ENCODE data around the gene GPD2.
A peak's percentile ranks its signal among the peaks of the same experiment; 100 is the strongest.

The GPD2 gene

DNA sequence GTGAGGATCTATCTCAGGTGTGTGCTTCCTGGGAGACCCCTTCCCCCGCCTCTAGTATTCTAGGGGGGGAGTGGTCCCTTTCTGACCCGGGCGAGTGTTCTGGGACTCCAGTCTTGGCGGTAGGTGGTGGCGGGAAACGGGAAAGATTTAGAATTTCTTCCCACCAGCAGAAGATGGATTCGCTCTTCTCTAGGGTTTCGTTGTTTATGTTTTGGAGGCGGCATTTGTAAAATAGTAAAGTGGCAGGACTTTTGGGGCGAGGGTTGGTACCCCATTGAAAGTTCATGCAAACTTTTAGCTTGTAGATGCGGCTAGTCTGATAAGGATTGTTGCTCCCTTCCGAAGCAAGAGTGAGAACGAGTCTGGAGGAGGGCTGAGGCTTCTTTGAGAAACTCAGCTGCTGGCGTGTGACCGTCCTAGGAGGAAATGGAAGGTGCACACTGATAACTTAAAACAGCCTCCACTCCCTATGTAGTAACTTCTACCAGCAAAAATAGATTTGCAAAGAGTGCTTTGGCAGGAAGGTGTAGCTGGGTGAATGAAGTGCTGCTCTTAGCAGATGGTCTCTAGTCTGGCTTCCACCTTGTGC, 412 bp downstream of the GPD2 start:
- peak; percentile 51 for DNase-seq (ENCODE audit: low read depth)

DNA sequence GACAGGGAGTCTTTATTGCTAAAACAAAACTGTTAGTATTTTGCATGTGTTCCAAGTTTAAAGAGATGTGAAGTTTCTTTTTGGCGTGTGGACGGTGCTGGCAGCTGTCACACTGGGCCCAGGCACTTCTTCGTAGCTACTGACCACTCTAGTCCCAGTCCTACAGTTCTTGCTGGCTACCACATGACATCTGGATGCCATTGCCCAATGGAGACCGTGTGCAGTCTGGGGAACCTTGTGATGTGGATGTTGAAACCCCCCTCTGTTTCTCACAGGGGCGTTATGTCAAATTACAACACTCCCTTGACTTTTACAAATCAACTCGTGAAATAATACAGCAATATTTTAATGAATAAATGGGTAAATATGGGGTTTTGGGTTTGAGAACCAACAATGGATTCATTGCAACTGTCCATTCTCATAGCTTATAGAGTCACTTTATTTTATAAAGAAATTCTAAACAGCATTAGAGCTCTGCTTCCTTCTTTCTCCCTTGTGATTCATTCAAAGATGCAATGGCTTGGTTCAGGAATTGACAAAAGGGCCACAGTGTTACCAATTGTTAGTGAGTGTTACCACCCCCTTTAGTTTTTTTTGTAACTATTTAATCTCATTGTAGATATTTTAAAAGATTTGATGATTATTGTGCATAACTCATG, 1.2 kb downstream of the GPD2 start:
- peak; percentile 43 for DNase-seq (ENCODE audit: low read depth)

DNA sequence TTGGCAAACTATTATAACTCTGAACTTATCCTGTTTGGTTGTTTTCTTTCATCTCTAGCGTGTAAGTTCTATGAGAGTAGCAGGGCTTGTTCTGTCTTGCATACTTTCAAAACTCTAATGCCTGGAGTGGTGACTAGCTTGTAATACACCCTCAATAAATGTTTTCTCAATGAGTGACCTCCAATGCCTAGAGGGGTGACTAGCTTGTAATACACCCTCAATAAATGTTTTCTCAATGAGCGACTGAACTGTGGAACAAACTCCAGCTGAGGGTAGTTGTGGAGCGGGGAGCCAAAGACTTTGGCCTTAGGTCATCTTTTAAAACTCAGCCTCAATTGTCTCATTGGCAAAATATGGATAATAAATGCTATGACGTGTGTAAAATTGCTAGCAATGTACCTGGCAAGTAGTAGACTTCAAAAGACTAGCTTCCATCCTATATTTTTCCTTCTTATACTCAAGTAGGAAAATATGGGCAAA, 1.8 kb downstream of the GPD2 start:
- peak; percentile 58 for DNase-seq (ENCODE audit: low read depth)

DNA sequence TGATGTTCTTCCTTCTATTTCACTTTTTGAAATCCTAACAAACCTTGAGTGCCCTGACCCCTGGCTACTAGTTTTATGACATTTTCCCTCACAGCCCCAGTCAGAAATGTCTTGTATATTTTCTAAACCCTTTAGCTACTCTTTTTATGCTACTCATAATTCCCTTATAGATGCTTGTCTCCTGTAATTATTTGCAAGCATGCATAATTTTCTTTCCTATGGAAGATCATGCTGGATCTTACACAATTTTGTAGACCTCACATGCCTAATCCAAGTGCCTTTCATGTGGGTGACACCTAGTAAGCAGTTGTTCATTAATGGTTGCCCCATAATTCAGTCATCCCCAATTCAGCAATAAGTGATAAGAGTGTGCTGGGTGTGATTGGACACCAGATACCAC, 6.9 kb downstream of the GPD2 start:
- no peak for DNase-seq (ENCODE audit: low read depth)

DNA sequence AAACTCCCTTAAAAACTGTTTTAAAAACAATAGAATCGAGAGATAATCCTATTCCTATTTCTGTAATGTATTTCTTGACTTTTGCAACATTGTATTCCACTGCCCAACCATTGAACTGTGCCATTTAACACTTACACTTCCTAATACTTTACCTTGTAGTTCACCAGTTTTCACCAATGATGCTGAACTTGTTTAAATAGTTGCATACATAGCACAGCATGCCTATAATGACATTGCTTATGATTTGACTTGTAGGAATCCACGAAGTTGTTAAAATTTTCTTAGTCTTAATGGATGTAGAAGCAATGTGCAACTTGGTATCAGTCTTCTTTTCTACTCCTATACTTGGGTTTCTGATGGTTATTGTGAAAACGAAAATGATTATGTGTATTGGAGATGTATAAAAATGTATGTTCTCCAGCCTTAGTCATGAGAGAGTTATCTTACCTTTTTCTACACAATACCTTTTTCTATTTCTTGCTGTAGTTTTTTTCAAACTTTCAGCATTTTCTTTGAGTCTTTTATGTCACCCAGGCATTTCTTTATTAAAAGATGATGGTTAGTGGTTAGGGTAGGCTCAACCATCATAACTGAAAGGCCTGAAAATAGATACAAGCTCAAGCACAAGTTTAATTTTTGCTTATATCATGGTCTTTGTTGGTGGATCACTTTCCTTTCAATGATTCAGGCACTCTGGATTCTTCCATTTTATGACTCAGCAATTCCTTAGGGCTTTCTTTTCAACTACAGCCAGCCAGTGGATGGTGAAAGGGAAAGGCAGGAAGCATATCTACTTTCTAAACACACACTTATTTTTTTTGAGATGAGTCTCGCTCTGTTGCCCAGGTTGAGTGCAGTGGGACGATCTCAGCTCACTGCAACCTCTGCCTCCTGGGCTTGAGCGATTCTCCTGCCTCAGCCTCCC, 9.4 kb downstream of the GPD2 start:
- DNase-seq (ENCODE audit: low read depth), result peak; percentile 87

DNA sequence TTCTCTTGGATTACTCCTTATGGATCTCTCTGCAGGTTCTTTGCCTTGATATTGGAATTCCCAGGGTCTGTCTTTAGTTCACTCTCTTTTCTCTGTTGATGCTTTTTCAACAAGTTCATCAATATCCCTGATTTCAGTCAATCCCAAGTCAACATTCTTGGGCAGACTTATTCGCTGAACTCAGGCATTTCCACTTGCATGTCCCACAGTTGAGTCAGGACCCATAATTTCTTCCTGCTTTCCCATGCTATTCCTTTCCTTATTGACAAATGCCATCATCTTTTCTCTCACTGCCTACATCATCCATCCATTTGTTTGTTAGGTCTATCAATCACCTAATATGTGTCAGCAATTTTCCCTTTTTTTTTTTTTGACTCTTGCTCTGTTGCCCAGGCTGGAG, 11.6 kb downstream of the GPD2 start:
- no peak for DNase-seq (ENCODE audit: low read depth)

DNA sequence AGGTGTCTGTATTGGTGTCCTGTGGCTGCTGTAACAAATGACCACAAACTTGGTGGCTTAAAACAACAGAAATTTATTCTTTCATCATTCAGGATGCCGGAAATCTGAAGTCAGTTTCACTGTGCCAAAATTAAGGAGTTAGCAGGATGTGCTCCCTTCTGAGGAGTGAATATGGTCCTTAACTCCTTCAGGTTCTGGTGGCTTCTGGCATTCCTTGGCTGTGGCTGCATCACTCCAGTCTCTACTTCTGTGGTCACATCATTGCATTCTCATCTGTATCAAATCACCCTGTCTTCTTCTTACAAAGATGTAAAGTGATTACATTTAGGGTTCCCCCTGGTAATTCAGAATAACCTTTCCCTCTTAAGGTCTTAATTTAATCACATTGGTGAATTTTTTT, 12.6 kb downstream of the GPD2 start:
- DNase-seq (ENCODE audit: low read depth), result no peak

DNA sequence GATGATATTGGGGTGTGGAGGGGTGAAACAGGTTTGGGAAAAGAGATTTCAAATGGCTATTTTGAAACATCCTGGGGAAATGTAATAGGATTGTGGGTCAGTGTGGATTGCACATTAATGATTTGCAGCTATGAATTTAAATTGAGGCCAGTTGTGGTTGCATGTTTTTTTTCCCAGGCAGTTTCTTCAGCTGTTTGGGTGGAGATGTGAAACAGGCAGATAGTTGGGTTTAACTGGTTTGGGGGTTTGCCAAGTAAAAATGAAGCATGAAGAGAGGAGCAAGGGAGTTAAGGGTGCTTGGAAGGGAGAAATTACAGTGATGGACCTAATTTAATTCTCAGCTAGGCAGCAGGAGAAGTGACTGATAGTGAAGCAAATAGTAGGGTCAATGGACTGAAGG, 16.8 kb downstream of the GPD2 start:
- no peak for DNase-seq (ENCODE audit: low read depth)

DNA sequence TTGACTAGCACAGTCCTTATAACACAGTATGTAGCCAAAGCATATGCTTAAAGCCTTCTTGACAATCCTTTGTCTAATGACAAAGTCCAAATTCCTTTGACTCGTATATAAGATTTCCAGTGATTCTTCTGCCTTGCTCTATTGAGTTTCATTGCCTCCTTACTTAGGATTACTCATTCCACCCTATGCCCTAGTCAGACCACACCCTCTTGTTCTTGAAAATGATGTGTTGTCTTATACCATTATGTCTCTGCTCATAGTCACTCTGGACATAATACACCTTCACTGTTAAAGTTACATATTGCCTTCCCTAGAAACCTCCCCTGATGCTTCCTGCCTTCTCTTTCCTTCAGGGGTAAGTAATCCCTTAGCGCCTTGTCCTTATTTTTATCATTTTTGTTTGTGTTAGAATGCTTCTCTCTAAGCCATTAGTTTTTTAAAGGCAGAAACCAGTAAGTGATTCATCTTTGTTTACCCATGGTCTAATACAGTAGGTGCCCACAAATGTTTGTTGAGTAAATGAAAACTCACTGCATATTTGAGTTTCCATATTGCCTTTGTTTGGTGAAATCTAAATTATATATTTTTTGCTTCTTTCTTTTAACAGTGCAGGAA, 19.3 kb downstream of the GPD2 start:
- peak; percentile 79 for DNase-seq (ENCODE audit: low read depth)

DNA sequence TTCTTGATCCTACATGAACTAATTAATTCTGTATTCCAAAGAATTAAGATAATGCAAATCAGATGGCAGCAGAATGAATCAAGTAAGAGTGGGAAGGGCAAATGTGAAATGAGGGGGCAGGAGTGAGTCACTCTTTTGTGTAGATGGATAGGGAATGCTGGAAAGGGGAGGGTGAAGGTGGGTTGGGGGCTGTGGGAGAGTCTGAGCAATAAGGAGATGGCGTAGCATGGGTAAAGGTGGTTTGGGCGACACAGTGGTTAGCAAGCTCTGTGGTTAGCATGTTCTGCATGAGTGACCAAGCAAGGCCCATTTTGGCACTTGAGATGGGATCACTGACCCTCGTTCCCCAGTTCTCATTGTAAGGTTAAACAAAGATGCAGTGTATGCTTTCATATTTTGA, 20.4 kb downstream of the GPD2 start:
- no peak for DNase-seq (ENCODE audit: low read depth)

DNA sequence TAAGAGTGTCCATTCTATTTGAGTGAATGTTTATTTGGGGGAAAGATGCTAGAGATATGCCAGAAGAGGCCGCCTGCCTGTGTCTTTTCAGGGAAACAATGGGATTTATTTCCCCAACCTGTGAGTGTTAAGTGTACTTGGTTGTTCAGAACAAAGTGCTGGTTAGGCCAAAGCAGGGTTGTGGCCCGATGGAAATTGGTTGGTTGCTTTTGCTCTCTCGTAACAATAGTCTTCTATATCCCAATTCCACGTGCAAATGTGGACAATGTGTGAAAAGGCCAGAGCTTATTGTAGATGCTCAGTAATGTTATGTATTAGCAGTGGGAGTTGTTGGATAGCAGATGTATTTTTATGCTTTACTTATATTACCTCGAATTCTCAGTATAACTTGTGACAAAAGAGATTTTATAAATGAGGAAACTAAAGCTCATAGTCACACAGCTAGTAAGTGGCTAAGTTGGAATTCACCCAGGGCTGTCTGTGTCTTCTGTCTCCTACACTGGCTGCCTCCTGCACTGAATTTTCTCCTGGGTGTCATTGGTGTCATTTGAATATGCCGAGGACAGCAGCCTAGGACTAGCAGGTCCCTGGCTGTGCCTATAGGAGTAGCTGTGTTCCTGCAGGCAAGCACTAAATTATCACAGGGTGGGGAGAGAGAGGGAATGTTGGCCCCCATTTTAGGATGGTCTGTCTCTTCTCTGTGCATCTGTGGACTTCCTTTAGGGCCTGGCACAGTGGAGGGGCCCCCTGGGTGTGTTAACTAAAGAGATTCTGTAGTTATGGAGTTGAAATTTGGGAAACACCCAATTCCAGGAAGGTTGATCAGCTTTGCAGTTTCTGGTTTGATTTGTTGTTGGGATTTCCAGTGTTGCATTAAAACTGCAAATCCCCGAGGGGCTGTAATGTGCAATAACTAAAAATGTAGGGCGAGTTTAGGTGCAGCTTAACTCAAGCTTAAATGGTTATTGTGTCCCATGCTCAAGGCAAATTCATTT, 21.6 kb downstream of the GPD2 start:
- DNase-seq (ENCODE audit: low read depth), result no peak

DNA sequence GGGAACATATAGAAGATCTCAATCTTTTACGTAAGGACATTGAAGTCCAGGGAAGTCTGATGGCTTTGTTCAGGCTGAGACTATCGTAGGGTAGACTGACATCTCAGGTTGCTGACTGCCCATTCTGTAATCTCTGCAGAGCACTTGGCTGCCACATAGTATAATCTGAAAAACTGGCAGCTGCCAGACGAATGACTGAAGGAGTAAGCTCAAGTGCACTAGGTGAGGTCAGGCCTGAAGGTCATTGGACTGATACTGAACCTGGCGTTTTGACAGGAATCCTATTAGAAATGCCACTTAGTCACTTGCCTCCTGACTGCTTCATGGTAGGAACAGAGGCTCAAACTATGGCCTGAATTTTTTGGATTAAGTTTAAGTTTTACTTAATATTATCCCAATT, 23.5 kb downstream of the GPD2 start:
- no peak for DNase-seq (ENCODE audit: low read depth)

DNA sequence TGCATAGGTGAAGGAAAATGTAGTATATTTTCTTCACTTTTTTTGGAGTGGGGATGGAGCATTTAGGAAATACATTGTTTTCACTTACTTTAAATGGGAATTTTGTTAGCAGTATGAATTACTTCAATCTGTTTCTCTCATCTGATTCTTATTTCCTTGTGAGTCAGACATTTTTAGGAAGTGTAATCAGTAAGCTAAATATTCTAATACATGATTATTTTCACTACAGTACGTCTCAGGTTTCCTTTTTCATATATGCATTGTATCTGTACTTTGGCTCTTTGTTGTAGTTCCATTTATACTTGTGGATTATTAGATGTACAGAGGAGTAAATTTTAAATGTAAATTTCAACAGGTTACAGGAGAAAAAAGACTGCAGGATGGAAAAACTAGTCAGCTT, 27.9 kb downstream of the GPD2 start:
- DNase-seq (ENCODE audit: low read depth), result peak; percentile 31

DNA sequence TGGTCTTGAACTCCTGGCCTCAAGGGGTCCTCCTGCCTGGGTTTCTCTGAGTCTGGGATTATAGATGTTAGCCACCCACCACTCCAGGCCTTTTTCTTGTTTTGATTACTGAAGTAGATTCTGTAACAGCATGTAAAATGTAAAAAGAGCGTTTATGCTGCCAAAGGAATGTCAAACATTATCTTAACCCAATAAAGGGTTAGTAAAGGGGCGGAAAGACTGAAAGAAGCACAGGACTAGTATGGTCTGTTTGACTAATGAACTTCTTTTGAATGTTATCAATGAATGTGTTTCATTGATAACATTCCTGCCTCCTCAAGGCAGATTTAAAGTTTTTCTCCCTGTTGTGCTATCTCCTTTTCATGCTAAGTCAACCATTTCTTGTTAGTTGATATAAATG, 29.4 kb downstream of the GPD2 start:
- no peak for DNase-seq (ENCODE audit: low read depth)

DNA sequence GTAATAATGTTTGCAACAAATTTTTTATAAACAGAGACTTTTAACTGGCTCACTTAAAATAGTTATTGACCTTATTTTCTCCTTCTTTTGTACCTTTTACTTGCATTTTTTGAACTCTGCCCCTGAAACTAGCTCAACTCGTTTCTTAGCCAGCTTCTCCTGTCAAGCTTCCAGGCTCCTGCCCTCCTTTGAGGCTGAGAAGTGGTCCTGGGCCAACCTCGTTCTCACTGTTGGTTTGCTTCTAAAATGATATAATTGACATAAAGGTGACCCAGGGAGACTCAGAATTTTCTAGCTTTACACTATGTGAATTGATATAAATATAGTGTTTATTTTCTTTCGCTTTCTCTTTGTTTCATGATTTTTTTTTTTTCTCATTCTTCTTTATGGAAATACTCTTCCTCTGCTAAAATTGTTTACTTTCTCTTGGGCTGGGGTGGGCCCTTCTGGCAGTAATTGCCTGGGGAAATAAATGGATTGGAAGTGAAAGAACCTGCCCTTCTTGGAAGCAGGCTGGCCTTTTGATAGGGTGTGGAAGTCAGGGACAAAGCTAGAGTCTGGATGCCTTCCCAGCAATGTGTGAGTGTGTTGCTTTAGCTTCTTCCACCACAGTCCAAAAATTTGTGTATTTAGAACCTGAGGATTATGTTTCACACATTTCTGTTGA, 30.7 kb downstream of the GPD2 start:
- peak; percentile 27 for DNase-seq (ENCODE audit: low read depth)

DNA sequence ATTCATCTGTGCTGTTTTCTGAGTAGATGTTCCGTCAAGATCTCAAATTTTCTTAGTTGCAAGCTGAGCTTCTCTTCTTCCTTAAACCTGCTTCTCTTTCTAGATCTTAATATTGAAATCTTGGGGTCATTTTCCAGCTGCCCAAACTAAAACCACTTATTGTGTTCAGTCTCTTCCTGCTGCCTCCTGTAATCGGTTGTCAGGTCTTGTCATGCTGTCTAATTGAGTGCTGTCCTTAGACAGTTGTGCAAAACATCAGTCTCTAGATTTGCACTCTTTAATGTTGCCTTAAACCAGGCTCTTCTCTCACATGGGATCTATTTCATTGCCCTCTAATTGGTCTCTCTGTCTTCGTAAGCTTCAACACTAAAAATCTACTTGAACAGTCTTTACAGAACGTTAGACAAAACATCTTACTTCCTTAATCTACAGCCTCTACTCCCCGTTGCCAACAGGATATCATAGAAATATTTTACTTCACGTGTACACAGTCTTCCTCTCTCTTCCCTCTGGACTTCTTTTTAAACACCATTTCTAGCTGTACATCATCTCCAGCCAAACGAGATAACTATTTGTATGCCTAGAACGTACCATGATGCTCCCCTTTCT, 34.9 kb downstream of the GPD2 start:
- DNase-seq (ENCODE audit: low read depth), result no peak

DNA sequence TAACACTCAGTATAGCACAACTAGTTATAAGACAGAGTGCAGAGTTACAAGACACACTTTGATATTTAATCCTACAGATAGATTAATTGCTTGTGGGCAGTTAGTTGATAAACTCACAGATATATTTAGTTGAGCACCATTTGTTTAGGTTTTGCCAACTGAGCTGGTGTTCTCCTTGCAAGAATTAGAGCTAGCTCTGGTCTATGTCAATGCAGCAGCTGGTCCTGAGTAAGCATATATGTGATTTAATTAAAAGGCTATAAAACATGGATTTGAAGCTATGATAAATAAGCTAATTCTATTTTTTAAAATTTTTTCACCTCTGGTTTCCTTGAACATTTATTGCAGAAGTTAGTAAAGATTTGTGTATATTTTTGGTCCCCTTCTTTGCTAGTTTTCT, 35.6 kb downstream of the GPD2 start:
- no peak for DNase-seq (ENCODE audit: low read depth)

DNA sequence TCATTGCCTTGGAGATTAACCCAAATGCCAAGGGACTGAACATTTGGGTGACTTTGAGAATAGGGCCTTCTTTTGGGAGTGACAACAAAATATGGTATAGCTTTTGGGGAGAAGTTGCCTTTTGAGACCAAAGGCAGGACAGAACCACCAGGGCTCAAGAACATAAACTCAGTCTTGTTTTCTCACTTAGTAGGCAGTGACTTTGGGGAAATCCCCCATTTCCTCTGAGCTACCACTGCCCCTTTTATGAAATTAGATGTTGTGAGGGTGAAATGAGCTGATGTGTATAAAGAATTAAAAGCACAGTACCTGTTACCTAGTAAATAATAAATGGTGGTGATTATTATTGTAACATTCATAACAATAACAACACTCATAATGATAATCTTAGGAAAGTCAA, 36.5 kb downstream of the GPD2 start:
- DNase-seq (ENCODE audit: low read depth), result no peak

DNA sequence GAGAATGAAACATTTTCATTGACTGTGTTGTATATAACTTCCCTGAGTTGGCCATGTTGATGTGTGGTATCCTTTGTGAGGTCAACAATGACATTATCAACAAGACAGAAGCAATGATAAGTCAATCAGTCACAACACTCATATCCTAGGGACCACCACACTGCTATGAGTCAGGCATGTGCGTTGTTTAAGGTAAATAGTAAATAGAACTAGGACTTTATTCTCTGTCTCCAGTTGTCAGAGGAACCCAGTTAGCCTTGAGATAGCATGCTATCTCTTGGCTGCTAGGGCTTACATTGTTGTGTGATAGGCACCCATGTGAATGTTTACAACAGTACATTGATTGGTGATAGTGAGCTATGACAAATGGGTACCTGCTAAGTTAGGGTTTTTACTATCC, 37.3 kb downstream of the GPD2 start:
- DNase-seq (ENCODE audit: low read depth), result peak; percentile 30

DNA sequence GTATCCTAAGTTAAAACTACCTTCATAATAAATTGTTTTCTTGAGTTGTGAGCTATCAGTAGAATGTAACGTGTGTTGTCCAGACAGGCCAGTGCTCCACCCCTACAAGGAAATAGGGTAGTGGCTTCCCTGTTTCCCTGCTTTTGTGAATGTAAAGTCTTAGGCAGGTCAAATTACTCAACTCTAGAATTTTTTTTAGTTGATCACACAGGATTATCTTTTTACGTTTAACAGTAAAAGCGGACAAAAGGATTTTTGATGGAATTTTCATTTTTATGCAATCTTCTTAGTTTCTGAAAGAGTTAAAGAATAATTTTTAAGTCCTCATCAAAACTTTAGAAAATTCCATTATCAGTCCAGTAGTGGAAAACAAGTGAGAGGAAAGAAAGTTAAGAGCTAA, 38.2 kb downstream of the GPD2 start:
- no peak for DNase-seq (ENCODE audit: low read depth)
